ENCODE results near the gene FAM72B.
"Not testable (repeated sequence)": the region's sequence is repeated elsewhere in the genome, so short reads cannot be mapped to it uniquely, and the experiment has no call there.

FAM72B gene

DNA sequence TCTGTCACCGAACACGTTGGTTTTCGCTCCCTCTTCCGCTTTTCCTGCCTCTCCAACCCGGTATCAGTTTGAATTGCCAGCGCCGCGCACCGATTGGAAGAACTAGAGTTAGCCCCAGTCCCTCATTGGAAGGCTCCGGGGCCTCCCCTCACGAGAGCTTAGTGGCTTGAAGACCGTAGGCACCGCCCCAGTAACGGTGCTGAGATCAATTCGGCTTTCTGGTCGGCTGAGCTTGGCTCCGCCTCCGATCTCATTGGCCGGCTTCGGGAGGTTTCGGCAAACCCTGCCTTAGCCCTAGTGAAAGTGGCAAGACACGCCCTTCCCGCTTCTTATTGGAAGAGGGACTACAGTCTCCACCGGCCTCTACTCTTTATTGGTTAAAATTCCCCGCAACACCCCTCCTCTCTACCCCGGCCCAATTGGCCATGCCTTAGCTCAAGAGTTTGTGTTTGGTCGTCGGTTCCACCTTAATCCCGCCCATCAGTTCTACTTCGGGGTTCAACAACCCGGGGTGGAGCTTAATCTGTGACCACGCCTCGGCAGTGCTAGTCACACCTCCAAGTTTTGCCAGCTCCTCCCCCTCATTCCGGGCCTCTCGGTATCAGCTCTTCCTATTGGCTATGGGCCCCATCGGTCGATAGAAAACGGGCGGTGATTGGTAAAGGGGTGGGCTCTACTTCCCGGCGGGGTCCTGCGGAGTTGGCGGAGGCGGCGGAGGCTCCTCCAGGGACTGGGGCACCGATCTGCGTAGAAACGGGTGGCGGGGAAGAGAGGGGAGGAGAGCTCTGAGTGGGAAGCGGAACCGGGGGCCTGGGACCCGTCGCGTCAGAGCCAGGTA lies at the start of gene FAM72B, which contains the start of gene SRGAP2C:
FAM72B (minus strand) TSS at position 51 of the 838 bp plus-strand sequence. CDS start 851 bp downstream, outside the sequence.
SRGAP2C (plus strand) TSS at position 686 of the 838 bp plus-strand sequence. CDS start 2,472 bp downstream, outside the sequence.
- peak; percentile 99 for DNase-seq (ENCODE audit: low read depth in 2 of 2)

DNA sequence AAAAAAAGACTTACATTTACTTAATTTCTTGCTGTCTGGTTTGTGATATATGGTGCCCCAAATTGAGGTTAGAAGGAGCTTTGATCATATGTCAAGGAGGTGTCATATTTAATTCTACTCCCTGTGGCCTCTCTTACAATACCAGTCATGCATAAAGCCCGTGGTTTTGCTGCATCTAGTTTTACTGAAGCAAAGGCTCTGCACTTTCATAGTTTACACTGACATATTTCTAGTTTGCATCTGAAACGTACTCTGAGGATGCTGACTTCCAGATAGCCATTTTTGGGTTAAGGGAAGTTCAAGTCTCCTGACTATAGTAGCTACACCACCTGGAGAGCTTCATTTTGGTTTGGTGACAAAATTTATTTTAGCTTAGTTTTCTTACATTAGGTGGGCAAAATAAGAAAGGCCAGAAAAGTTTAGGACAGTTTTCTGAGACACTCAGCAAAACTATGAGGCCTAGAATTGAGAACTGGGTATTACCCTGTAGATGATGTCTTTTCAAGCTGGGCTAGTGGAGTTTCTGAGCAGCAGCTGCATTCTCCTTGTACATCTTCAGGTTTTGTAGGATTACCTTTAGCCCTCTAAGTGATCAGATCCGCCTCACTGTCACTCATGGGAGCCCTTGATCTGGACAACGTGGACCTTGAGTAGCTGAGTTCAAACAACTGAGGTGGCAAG lies 48.4 kb upstream of the FAM72B start:
- not testable (repeated sequence) for DNase-seq (ENCODE audit: low read depth in 2 of 2)

DNA sequence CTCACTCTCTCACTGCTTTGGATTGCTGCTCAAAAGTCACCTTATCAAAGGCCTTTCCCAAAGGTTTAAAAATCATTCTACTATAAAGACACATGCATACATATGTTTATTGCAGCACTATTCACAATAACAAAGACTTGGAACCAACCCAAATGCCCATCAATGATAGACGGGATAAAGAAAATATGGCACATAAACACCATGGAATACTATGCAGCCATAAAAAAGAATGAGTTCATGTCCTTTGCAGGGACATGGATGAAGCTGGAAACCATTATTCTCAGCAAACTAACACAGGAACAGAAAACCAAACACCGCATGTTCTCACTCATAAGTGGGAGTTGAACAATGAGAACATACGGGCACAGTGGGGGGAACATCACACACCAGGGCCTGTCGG lies 46.5 kb upstream of the FAM72B start:
- DNase-seq (ENCODE audit: low read depth in 2 of 2) = not testable (repeated sequence)

DNA sequence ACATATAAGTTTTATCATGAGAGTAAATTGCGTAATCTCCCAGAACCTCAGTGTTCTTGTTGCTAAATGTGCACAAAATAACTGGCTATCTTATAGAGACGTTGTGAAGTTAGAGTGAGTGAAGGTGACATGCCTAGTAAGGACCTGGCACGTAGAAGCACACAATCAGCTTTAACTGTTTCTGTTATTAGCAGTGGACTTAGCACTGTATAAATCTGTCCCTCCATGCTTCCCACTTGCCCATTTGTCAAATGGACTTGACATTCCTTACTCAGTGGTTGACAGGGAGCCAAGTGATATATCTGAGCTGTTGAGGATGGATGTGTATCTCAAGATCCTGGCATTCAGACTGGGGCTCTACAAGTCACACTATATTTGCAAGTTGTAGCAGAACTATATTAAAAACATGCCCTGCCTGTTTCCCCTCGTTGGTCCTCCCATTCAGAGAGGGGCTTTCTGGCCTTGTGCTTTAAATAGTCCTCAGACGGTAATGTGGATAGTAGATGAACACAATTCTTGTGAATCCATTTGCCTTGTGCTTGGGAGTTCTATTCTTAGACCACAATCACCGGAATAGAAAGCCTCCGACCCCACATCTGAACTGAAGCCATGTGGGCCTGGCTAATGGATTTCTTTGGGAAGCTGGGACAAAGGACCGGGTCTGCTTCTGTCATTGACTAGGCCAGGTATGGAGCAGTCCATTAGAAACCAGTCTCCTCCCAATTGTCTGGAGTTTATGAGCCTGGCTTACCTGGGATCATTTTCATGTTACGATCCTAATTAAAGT lies 43.6 kb upstream of the FAM72B start:
- DNase-seq (ENCODE audit: low read depth in 2 of 2) = not testable (repeated sequence)

DNA sequence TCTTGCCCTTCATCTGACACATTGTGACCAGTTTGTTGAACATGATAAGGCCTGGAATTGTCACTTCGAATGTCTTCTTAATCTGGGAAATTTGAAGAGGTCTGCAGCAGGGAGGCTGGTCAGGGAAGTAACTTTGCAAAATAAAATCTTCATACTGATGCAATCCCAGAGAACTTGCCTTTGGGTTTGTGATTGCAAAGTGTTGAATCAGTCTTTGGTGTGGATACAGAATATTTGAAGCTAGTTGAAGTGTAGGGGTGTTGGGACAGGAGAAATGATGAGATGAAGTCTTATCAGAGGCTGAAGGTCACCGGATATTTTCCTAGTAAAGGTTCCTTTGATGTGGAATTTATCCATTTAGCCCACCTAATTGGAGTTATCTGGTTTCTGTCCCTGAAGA lies 42.8 kb upstream of the FAM72B start:
- DNase-seq (ENCODE audit: low read depth in 2 of 2) = not testable (repeated sequence)

DNA sequence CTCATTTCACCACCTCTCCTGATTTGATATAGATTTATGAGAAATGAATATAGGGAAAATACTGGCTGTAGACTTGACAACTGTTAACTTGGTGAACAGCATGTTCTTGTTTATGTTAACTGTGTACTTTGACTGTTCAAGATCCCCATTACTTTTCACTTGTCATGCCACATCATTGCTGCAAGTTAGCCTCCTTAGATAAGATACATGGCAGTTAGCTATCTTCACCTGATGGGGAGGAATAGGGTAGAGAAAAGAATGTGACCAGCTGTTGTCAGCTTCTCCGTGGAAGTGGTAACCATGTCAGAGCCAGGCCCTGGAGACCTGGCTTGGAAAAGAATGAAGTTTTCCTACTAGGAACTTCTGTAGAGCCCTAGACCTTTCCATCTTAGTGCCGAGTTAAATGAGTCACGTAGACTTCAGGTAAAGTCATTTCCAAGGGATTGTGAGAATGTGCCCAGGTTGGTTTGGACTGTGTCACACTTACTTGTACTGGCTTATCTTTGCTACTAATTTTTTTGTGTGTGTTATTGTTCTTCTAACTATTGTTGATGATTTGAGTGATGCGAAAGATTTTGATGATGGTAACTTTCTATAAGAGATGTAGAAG lies 42.3 kb upstream of the FAM72B start:
- not testable (repeated sequence) for DNase-seq (ENCODE audit: low read depth in 2 of 2)

DNA sequence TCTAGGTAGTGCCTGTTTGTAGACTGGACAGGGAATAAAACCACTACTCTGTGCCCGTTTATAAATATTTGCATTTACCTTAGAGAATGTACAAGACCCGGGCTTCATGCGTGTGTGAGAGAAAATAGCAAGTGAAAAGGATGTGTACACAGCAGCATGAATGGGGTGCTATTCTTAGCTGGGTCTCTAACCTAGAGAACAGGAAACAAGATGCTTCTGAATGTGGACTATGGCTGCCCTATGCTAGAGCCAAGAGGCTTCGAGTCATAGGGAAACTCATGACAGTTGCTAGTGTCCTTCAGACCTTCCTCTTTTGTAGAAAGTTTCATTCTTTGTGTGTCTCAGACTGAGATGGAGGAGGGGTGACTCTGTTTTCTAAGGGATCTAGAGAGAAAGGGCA lies 40.6 kb upstream of the FAM72B start:
- DNase-seq (ENCODE audit: low read depth in 2 of 2) = not testable (repeated sequence)

DNA sequence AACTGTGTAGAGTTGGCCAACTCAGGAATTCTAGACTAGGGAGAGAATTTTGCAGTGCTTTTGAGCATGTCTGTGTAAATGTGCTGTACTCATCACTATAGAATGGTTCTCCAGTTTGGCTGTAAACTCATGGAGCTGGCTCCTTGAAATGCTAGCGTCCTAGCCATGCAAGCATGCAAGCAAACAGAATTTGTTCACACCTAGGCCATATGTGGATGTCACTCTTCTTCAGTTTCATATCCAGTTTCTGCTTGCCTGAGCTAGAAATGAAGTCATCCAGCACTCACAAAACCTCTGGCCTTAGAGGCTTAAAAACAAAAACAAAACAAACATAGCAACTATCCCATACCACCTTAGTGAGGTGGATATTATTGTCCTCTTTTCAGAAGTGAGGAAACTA lies 37.6 kb upstream of the FAM72B start:
- DNase-seq (ENCODE audit: low read depth in 2 of 2) = not testable (repeated sequence)

DNA sequence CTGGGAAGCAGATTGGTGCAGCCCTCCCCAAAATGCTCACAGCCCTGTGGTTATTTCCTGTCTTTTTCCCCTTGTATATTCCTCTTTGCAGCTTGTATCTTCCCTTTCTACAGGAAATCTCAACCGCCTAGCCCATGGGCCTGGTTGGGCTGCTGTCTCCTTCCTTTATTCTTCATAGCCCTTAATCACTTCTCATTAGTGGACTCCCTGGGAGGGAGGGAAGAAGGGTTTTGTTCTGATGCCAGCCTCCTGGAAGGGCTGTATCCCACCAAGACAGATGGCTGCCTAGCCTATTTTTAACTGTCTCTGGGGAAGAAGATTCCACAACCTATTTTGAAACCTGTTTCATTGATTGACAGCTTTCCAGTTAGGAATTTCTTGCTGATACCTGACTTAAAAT lies 32.5 kb upstream of the FAM72B start:
- DNase-seq (ENCODE audit: low read depth in 2 of 2) = not testable (repeated sequence)

DNA sequence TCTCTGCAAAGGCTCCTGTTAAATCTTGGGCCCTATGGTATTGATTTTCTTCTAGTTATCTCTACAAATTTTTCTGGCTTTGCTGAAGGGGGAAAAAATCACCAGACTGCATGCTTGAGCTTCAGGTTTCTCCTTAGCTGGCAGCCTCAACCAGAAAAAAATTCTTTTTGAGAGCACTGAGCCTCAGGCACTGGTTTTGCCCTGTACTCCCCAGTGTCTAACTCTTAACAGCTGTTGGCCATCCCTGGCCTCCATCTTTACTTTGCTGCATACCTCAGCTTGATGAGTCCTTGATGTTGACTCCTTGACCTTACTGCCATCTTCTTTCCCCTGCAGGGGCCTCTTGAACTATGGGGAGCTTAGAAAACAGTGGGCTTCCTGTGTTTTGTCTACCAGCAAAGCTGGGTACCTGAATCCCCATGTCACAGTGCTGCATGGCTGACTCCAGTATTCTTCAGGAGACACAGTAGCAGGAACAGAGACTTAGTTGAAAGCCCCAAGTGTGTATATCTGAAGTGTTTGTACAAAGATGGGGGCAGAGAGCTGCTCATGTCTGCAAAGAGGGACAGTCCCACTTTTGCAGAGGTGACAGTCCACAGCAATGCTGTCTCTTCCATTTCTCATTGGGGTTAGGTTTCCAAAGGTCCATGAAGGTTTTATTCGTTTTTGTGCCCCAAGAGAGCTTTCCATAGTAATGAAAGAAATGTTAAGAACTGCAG lies 31.7 kb upstream of the FAM72B start:
- not testable (repeated sequence) for DNase-seq (ENCODE audit: low read depth in 2 of 2)

DNA sequence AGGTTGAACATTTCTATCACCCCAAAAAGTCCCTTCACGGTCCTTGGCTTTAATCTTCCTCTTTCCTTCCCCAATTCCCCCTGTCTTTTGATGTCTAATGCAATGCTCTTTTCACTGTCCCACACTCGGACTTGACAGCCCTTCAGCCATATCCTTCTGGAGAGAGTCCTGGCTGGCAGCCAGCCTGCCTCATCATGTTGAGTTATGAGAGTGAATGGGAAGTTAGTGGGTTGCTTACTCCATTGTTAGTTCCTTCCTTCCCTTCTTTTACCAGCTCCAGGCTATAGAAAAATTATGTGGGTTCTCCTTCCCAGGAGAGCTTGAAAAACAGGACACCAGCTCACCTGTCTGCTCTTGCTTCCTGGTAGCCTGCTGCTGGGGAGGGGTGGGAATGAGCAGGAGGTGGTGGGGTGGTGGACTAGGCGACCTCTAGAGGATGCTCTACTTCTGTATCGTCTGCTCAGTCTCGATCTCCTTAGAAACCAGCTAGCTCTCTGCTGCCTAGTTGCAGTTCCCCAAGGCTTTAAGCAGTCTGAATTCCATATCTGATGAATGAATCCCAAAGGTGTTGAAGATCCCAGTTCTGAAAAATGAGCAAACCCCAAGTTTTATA lies 30.5 kb upstream of the FAM72B start:
- DNase-seq (ENCODE audit: low read depth in 2 of 2) = not testable (repeated sequence)

DNA sequence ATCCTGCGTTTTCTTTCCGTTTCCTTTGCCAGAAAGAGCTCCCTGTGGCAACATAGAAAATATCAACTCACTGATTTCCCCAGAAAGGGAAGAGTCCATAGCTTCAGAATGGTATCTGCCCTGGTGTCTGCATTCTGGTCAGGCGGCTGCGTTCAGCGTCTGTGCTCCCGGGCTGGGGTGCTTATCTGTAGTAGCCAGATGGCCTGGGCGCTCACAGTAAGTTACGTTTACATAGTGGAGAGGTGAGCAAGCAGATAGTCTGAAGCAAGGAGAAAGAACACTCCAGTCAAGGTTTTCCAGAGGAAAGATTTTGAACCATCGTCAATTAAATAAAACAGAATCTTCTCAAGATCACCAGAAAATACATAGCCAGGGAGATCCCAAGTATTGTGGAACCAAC lies 29.4 kb upstream of the FAM72B start:
- not testable (repeated sequence) for DNase-seq (ENCODE audit: low read depth in 2 of 2)

DNA sequence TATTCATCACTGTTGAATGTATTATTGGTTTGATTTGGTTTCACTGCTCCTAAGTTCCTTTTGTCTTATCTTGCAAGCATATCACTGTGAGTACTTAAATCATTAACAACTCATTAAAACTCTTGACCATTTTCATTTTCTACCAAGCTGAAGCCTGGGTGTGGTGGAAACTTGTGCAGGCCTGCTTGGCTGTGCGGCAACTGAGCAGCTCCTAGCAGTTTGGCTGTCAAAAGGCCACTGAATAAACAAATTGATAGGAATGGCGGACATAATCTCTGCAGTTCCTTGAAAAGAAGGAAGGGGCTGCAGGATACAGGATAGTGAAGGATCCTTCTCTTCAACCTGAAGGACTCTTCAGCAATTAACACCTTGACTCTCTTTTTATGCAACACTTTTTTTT lies 26.6 kb upstream of the FAM72B start:
- not testable (repeated sequence) for DNase-seq (ENCODE audit: low read depth in 2 of 2)

DNA sequence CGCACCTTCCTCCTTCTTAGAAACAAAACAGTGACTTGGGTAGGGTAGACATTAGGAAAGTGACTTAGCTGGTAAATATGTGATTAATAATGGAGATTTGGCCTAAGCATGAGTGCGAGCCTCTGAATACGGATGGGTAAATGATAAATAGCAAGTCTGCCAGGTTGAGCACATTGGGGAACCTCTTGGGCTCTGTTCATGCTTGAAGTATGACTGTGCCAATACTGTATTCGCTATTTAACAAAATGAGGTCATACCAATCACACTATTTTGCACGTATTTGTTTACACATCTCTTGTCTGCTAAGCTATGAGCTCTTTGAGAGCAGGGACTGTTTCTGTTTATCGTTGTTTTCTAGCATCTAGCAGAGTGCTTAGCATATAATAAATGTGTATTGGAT lies 24.2 kb upstream of the FAM72B start:
- not testable (repeated sequence) for DNase-seq (ENCODE audit: low read depth in 2 of 2)

DNA sequence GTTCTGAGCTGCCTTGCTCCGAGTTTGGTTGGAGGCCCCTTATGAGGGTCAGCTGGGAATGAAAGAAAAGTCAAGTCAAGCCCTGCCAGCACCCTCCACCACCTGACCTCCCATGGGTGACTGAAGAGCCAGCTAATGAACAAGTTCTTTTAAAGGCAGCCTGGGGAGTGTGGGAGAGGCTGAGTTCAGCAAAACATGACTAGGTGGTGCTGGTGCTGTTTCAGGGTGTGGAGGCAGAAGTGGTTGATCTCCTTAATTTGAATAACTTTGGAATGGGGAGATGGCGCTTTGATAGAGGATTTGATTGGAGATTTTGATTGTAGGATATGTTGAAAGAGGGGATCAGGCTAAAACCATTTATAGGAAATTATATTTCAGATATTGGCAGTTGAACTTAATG lies 23.2 kb upstream of the FAM72B start:
- DNase-seq (ENCODE audit: low read depth in 2 of 2) = not testable (repeated sequence)

DNA sequence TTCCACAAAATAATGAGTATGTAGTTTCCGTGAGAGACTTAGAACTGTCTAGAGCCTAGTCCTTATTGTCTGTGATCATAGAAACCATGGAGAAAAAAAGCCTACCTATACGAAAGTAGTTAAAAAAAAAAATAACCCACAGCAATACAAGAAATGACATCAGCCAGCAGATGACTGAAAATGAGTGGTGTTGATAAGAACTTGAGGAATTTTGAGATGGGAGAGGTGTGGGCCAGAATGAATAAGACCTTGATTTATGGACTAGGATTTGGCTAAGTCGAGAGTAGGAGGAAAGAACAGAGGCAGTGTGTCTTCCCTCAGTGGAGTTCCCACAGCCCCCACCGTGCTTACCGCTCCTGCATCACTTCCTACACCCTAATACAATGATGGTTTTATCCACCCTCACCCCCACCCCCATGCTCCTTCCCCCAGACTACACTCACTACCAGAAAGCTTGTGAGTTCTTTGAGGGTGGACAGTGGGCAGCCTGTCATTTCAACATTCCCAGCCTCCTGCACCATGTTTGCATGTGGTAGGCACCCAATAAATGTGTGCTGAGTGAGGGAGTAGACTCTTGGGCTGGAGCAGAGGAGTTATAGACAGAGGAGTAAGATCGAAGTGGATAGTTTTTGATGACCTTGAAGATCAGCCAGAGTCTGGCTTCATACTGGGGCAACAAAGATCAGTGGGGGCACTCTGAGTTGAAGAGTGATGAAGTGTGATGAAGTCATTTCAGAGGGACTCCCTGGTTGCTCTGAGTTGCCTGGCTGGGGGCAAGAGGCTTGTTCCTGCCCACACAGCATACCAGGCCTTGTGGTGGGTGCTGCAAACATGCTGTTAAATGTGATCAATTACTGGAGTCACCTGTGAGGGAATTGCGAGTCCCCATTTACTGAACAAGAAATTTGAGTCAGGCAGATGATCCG lies 21.9 kb upstream of the FAM72B start:
- not testable (repeated sequence) for DNase-seq (ENCODE audit: low read depth in 2 of 2)

DNA sequence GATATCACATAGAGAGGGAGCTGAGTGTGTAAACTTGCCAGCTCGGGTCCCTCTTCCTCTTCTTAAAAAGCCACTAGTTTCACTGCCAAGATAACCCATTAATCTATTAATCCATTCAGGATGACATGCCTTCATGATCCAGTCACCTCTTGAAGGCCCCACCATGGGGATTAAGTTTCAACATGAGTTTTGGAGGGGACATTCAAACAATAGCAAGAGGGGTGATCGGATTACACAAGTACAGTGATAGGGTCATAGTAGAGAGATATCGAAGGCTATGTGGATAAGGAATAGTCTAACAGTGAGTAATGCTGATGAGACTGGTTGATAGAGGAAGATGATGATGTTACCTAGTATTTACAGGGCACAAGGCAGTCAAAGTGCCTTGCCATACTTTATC lies 18.8 kb upstream of the FAM72B start:
- DNase-seq (ENCODE audit: low read depth in 2 of 2) = not testable (repeated sequence)

DNA sequence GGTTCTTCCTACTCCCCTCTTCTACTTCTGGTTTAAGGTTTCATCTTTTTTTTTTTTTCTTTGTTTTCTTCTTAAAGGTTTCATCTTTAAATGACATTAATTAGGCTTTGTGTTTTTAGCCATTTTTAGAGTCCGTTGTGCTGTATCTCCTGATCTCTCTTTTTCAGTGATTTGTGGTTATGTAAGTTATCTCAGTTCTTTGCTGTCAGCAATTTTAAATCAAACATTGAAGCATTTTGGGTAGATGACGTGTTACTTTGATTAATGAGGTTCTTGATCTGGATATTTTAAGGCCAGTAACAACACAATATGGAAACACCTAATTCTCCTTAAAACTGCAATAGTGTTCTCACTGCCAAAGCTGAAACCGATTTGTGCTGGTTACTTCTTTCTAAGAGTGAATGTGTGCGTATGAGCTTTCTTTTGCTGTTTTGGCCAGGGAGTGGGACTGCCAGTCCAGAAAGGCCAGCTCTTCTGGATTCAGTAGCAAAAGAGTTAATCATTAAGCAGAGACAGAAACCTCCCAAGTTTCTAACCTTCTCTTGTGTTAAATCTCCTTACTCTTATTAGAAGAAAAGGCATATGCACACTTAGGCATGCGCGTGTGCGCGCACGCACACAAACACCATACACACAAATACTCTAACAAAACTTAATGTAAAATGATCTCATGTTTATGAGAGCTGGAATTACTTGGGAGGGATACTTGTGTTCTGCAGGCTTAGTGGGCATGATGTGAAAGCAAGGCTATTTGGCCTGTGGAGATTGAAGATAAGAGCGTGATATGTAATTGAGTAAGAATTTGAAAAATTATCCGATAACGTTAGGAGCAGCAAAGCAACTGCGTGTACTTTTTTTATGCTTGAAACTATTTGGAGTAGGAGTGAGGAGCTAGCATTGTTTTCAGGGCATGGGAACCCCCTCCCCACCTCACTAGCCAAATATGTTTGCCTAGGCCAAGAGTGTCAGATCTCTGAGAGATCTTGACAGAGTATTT lies 17.1 kb upstream of the FAM72B start:
- not testable (repeated sequence) for DNase-seq (ENCODE audit: low read depth in 2 of 2)

All from fibroblast of skin of left quadriceps (primary cell).